Breast epithelium (tissue), 4 donors: Measurements from ENCODE around the gene FHL5. TPM values are rescaled to one million over a fixed set of nuclear protein-coding genes. Genes with fewer than 3 reads are reported as not detected.
"Not testable (repeated sequence)": the region's sequence is repeated elsewhere in the genome, so short reads cannot be mapped to it uniquely, and the experiment has no call there.

Source experiments
- DNase-seq, 2 donors: peaks; one replicate each; pipeline ENCODE4 v3.0.0-alpha.2; 2019; ENCODE audit warnings: low spot score in 2 of 2
- H3K27ac ChIP-seq, 2 donors: fragments of 200-600 bp; sonication (generic) in 1 of 2; one replicate each; pipeline ENCODE4 v1.5.1; 2016 to 2019; ENCODE audit warnings: mild to moderate bottlenecking in 1 of 2
- H3K27me3 ChIP-seq, 2 donors: fragments of 200-600 bp; sonication (generic) in 1 of 2; one replicate each; pipeline versions ENCODE4 v1.5.1 to v1.6.0; 2017 to 2019; ENCODE audit warnings: control low read depth in 1 of 2, mild to moderate bottlenecking in 1 of 2
- H3K36me3 ChIP-seq: fragments of 200-600 bp; one replicate; pipeline ENCODE4 v1.5.1; 2019
- H3K4me1 ChIP-seq, 2 donors: fragments of 200-600 bp; sonication (generic); one replicate each; pipeline ENCODE4 v1.5.1; 2016 to 2019; ENCODE audit warnings: control low read depth in 1 of 2
- H3K4me3 ChIP-seq, 3 donors: fragments of 200-600 bp; sonication (generic); 1 replicate in 2 of 3; 2 replicates in 1 of 3; pipeline ENCODE4 v1.5.1; 2016 to 2019; ENCODE audit warnings: mild to moderate bottlenecking in 3 of 3, moderate library complexity in 2 of 3
- H3K9me3 ChIP-seq, 2 donors: fragments of 200-600 bp; sonication (generic) in 1 of 2; one replicate each; pipeline ENCODE4 v1.5.1; 2016 to 2019; ENCODE audit warnings: control low read depth in 1 of 2
- CTCF ChIP-seq, 3 donors: fragments of 450-650 bp; IDR thresholded peaks; one replicate each; pipeline ENCODE4 v1.5.1; 2016 to 2017; ENCODE audit warnings: antibody characterized with exemption in 3 of 3, mild to moderate bottlenecking in 3 of 3, moderate library complexity in 3 of 3
- POLR2A ChIP-seq: fragments of 450-650 bp; IDR thresholded peaks from one replicate; pipeline ENCODE4 v1.6.1; 2016; ENCODE audit warnings: antibody characterized with exemption, mild to moderate bottlenecking, moderate library complexity
- POLR2AphosphoS5 ChIP-seq, 3 donors: sonication (generic); formaldehyde crosslinking; IDR thresholded peaks; one replicate each; pipeline ENCODE4 v1.6.1; 2017; ENCODE audit warnings: antibody characterized with exemption in 3 of 3
- intact Hi-C: fragments of 100-400 bp; cut with DNase I; formaldehyde crosslinking; loops from one replicate; pipeline ENCODE4 v1.15.1; 2023; ENCODE audit warnings: low total_unique reads
- total RNA-seq, 3 donors: library from RNA; depleted of rRNA; stranded (reverse); fragments of >200 nt; gene quantifications; one replicate each; pipeline ENCODE4 v1.1.0, GENCODE V29; 2016

FHL5 gene
- total RNA-seq, 3 donors from 2014 or later: 12.9 to 45.2 (median 25.0) TPM

GRCh38 chr6:96547654-96548053 is 15.3 kb upstream of the FHL5 start:
- intact Hi-C loops: no loop called here
- no peak for DNase-seq
- no peaks in the 10 kb centered on the region for H3K9me3 ChIP-seq
- no peaks in the 10 kb centered on the region for H3K27me3 ChIP-seq
- H3K4me3 ChIP-seq: no peak overlapping the region
- peaks cover 18% of the 10 kb centered on the region for H3K36me3 ChIP-seq
- TF ChIP-seq CTCF (IDR thresholded peaks at IDR 0.05) (no peak), POLR2A (no peak), POLR2AphosphoS5 (IDR thresholded peaks at IDR 0.05) (no peak)
- H3K27ac ChIP-seq: no peak overlapping the region
- H3K4me1 ChIP-seq: no peaks in the 10 kb centered on the region

GRCh38 chr6:96554558-96554957 is 8.4 kb upstream of the FHL5 start:
- H3K36me3 ChIP-seq: no peaks in the 10 kb centered on the region
- DNase-seq: no peak
- no peak overlapping the region for H3K27ac ChIP-seq
- no peak overlapping the region for H3K4me3 ChIP-seq
- no peaks in the 10 kb centered on the region for H3K4me1 ChIP-seq
- no peaks in the 10 kb centered on the region for H3K27me3 ChIP-seq
- intact Hi-C loops: no loop called here
- no peak for TF ChIP-seq POLR2A
- H3K9me3 ChIP-seq: no peaks in the 10 kb centered on the region

- intact Hi-C loops: not testable (repeated sequence)
Measured at GRCh38 chr6:96559740-96560139, 3.2 kb upstream of the FHL5 start.

GRCh38 chr6:96563853-96564252 is 925 bp downstream of the FHL5 start:
- Histone ChIP-seq H3K36me3 (no peaks in the 10 kb centered on the region), H3K4me3 (peak overlapping the region in 2 of 3 donors; percentile 8 to 24), H3K27me3 (no peaks in the 10 kb centered on the region), H3K9me3 (no peaks in the 10 kb centered on the region), H3K27ac (no peak overlapping the region), H3K4me1 (no peaks in the 10 kb centered on the region)
- intact Hi-C loops: no loop called here
- TF ChIP-seq POLR2AphosphoS5 (IDR thresholded peaks at IDR 0.05) (no peak), POLR2A (no peak), CTCF (IDR thresholded peaks at IDR 0.05) (no peak)
- no peak for DNase-seq

More at GRCh38 chr6:96559740-96560139, 3.2 kb upstream of the FHL5 start:
- not testable (repeated sequence) for H3K4me3 ChIP-seq, H3K4me1 ChIP-seq, H3K27ac ChIP-seq, H3K9me3 ChIP-seq, H3K27me3 ChIP-seq, DNase-seq, H3K36me3 ChIP-seq

GRCh38 chr6:96570053-96570452 is 7.1 kb downstream of the FHL5 start:
- no peaks in the 10 kb centered on the region for H3K36me3 ChIP-seq
- intact Hi-C loops: no loop called here
- DNase-seq: no peak
- no peaks in the 10 kb centered on the region for H3K4me1 ChIP-seq
- H3K27me3 ChIP-seq: no peaks in the 10 kb centered on the region
- H3K27ac ChIP-seq: no peak overlapping the region
- no peak overlapping the region for H3K4me3 ChIP-seq
- TF ChIP-seq POLR2A (no peak), POLR2AphosphoS5 (IDR thresholded peaks at IDR 0.05) (no peak), CTCF (IDR thresholded peaks at IDR 0.05) (no peak)
- H3K9me3 ChIP-seq: peaks cover 3 to 21% of the 10 kb centered on the region in 2 donors

DNA sequence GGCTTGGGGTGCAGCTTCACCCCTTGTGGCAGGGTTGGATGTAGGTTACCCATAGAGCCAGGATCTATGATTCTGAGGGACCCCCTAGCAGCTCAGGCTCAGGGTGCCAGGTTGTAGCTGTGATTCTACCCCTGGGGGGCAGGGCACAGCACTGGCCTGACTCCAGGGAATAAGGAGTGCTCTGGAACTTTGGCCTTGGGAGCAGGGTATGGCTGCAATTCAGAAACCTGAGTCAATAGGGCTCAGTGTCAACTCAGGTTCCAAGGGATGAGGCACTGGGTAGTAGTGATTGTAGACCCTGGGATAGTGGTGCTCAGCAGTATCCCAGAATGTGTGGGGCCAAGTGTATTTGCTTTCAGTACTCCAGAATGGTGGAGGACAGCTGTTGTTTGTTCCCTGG is 8.6 kb downstream of the FHL5 start:
- no peaks in the 10 kb centered on the region for H3K4me1 ChIP-seq
- no peak for TF ChIP-seq CTCF (IDR thresholded peaks at IDR 0.05)
- H3K27ac ChIP-seq: no peak overlapping the region
- no peak overlapping the region for H3K4me3 ChIP-seq
- intact Hi-C loops: no loop called here
- DNase-seq: no peak
- peaks cover 3 to 21% of the 10 kb centered on the region in 2 donors for H3K9me3 ChIP-seq
- H3K27me3 ChIP-seq: peaks cover 0 to 3% of the 10 kb centered on the region in 2 donors
- H3K36me3 ChIP-seq: no peaks in the 10 kb centered on the region
